K562 (cell line): Measurements from ENCODE around the gene PLBD1. TPM values are rescaled to one million over a fixed set of nuclear protein-coding genes. Genes with fewer than 3 reads are reported as not detected.

Source experiments
- CAMTA2 ChIP-seq: fragments of 250-450 bp; sonication (Bioruptor Pico); conservative IDR thresholded peaks from 2 replicates; pipeline ENCODE4 v1.5.1; 2022
- ELF2 ChIP-seq: fragments of 250-450 bp; sonication (Bioruptor Pico); IDR thresholded peaks from 2 replicates; pipeline ENCODE4 v1.5.0; 2021; ENCODE audit warnings: mild to moderate bottlenecking
- L3MBTL2 ChIP-seq: fragments of 450-650 bp; IDR thresholded peaks from 2 replicates; pipeline ENCODE4 v1.6.1; 2016; ENCODE audit warnings: mild to moderate bottlenecking, moderate library complexity
- NEUROD1 ChIP-seq: fragments of 150-350 bp; IDR thresholded peaks from 2 replicates; pipeline ENCODE4 v1.6.1; 2014; ENCODE audit warnings: borderline replicate concordance, low read length, low read depth; ENCODE audit not compliant: partially characterized antibody
- THRA ChIP-seq: fragments of 450-650 bp; IDR thresholded peaks from 2 replicates; pipeline ENCODE4 v1.6.1; 2017; ENCODE audit warnings: mild to moderate bottlenecking, moderate library complexity
- ZNF133 ChIP-seq: fragments of 250-450 bp; sonication (Bioruptor Pico); IDR thresholded peaks from 2 replicates; pipeline ENCODE4 v1.4.0; 2020; ENCODE audit warnings: mild to moderate bottlenecking
- ZNF23 ChIP-seq: fragments of 250-450 bp; sonication (Bioruptor Pico); IDR thresholded peaks from 2 replicates; pipeline ENCODE4 v1.4.0; 2020; ENCODE audit warnings: mild to moderate bottlenecking
- ZNF24 ChIP-seq: fragments of 450-650 bp; IDR thresholded peaks from 2 replicates; pipeline ENCODE4 v1.6.1; 2016
- polyA plus RNA-seq, 8 experiments: library from polyadenylated mRNA; depleted of rRNA in 4 of 8; stranded (reverse) in 5 of 8; unstranded in 3 of 8; fragments of >200 nt; fragmentation: Nextera tagmentation in 2 of 8; fragmentation: Illumina TruSeq in 1 of 8; extraction: Ambion mirVana in 2 of 8; extraction: Trizol in 1 of 8; gene quantifications; 2 replicates each; pipeline versions ENCODE4 v1.2.1 to v1.2.3, GENCODE V29; 2011 to 2014; ENCODE audit warnings: inconsistent platforms in 1 of 8, missing spikeins in 1 of 8
- total RNA-seq, 7 experiments: library from RNA; depleted of rRNA in 6 of 7; stranded (reverse); fragments of >200 nt in 6 of 7; fragmentation: Illumina TruSeq in 2 of 7; extraction: Trizol in 2 of 7; gene quantifications; 2 replicates each; pipeline versions ENCODE4 v1.2.1 to v1.2.3, GENCODE V29; 2011 to 2021; ENCODE audit warnings: low replicate concordance in 1 of 7
- TF ChIP-seq, protein P1 (sequence below): sonication (generic); formaldehyde crosslinking; IDR thresholded peaks from 2 replicates; pipeline ENCODE4 v1.8.0; 2022; ENCODE audit warnings: mild to moderate bottlenecking, missing genetic modification reagents

The PLBD1 gene
- total and polyA plus RNA-seq, 9 of the 15 experiments (the other 6 are each of a cell fraction or from before 2014, with no cell fraction given), result 7.1 to 37.0 (median 20.6) TPM

DNA sequence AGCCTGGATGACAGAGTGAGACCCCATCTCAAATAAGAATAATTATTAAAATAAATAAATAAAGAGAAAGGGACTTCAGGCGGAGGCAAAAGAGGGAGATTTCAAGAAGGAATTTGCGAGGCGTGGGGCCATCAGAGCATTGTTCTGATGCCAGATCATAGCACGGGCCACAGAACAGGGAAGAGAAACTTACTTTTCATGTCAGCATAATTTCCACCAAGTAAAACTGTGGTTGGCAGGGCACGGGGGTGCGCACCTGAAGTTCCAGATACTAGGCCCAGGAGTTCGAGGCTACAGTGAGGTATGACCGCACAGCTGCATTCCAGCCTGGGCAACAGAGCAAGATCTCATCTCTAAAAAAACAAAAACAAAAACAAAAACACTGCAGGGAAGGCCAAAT, 11.0 kb upstream of the PLBD1 start (continued):
- TF ChIP-seq, protein P1, sequence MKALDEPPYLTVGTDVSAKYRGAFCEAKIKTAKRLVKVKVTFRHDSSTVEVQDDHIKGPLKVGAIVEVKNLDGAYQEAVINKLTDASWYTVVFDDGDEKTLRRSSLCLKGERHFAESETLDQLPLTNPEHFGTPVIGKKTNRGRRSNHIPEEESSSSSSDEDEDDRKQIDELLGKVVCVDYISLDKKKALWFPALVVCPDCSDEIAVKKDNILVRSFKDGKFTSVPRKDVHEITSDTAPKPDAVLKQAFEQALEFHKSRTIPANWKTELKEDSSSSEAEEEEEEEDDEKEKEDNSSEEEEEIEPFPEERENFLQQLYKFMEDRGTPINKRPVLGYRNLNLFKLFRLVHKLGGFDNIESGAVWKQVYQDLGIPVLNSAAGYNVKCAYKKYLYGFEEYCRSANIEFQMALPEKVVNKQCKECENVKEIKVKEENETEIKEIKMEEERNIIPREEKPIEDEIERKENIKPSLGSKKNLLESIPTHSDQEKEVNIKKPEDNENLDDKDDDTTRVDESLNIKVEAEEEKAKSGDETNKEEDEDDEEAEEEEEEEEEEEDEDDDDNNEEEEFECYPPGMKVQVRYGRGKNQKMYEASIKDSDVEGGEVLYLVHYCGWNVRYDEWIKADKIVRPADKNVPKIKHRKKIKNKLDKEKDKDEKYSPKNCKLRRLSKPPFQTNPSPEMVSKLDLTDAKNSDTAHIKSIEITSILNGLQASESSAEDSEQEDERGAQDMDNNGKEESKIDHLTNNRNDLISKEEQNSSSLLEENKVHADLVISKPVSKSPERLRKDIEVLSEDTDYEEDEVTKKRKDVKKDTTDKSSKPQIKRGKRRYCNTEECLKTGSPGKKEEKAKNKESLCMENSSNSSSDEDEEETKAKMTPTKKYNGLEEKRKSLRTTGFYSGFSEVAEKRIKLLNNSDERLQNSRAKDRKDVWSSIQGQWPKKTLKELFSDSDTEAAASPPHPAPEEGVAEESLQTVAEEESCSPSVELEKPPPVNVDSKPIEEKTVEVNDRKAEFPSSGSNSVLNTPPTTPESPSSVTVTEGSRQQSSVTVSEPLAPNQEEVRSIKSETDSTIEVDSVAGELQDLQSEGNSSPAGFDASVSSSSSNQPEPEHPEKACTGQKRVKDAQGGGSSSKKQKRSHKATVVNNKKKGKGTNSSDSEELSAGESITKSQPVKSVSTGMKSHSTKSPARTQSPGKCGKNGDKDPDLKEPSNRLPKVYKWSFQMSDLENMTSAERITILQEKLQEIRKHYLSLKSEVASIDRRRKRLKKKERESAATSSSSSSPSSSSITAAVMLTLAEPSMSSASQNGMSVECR, result no peak
- TF ChIP-seq CAMTA2 (CRISPR knock-in tag), result no peak
- no peak for TF ChIP-seq NEUROD1
- TF ChIP-seq L3MBTL2, result no peak
- TF ChIP-seq THRA, result no peak
- TF ChIP-seq ZNF23, result no peak
- no peak for TF ChIP-seq ELF2 (CRISPR knock-in tag)
- TF ChIP-seq ZNF133, result no peak
- no peak for TF ChIP-seq ZNF24
